ENCODE results near the gene CALML3.

- no peak for TF ChIP-seq CTCF (IDR thresholded peaks at IDR 0.05; ENCODE audit: poor library complexity, severe bottlenecking)
- no peak for TF ChIP-seq POLR2AphosphoS5 (IDR thresholded peaks at IDR 0.05)
- no peak for TF ChIP-seq RAD21 (conservative IDR thresholded peaks at IDR 0.05)
- no peak for TF ChIP-seq EP300 (conservative IDR thresholded peaks at IDR 0.05; ENCODE audit: poor library complexity, severe bottlenecking)
- no peak for TF ChIP-seq REST (IDR thresholded peaks at IDR 0.05; ENCODE audit: borderline replicate concordance)
Observed at GRCh38 chr10:5560142-5560816, 35.5 kb downstream of the CALML3 start.

Data from neural cell (in vitro differentiated cells).